ENCODE measurements around the gene GRK5.

Gene GRK5

DNA sequence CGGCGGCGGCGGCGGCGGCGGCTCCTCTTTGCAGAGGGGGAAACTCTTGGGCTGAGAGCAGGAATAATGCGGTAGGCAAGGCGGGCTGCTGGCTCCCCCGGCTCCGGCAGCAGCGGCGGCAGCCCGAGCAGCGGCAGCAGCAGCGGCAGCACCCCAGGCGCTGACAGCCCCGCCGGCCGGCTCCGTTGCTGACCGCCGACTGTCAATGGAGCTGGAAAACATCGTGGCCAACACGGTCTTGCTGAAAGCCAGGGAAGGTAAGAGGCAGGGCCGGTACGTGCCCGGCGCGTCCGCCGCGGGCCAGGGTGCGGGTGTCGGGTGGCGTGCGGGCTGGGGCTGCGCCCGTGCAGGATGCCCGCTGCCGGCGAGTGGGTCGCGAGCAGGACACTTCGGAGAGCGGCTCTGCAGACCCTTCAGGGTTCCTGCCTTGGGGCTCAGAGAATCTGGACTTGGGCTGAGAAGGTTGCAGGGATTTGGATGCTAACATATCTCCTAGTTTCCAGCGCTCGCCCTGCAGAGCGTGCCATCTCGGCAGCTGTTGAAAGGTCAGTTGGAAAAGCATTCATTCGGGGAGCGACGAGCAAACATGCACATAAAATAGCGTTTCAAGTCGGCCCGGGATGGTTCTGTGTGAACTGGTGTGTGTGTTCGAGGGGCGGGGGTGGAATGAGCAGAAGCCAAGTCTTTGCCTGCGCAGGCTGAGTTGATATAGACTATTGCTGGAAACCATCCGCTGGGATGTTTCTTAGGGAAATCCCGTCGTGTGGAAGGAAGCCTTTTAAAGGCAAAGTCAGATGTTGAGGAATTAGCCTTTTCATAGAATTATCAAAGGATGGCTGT is 562 bp downstream of the GRK5 start:
- TF ChIP-seq, protein P1, sequence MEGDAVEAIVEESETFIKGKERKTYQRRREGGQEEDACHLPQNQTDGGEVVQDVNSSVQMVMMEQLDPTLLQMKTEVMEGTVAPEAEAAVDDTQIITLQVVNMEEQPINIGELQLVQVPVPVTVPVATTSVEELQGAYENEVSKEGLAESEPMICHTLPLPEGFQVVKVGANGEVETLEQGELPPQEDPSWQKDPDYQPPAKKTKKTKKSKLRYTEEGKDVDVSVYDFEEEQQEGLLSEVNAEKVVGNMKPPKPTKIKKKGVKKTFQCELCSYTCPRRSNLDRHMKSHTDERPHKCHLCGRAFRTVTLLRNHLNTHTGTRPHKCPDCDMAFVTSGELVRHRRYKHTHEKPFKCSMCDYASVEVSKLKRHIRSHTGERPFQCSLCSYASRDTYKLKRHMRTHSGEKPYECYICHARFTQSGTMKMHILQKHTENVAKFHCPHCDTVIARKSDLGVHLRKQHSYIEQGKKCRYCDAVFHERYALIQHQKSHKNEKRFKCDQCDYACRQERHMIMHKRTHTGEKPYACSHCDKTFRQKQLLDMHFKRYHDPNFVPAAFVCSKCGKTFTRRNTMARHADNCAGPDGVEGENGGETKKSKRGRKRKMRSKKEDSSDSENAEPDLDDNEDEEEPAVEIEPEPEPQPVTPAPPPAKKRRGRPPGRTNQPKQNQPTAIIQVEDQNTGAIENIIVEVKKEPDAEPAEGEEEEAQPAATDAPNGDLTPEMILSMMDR (conservative IDR thresholded peaks at IDR 0.05; ENCODE audit: low read depth, low read length), result no peak
- peak overlapping the region; percentile 90 for H3K4me3 ChIP-seq (ENCODE audit: low read depth, low read length)
- DNase-seq (ENCODE audit: low read depth), result peak; percentile 72

DNA sequence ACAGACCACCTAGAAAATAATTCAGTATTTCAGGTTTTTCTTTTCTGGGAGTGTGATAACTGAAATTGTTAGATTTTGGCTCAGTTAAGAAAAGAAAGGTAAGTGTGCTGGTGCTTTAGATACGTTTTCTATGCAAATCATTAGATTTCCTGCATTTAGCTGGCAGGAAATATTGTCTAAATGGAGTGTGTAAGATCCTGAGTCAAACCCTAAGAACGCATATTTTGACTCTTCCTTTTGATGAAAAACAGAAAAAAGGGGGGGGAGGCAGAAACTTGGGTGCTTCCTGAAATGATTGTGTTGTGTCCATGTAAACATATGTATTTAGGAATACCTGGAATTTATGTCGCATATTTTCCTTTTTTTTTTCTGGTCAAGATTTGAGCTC is 1.2 kb downstream of the GRK5 start:
- TF ChIP-seq, protein P1 (conservative IDR thresholded peaks at IDR 0.05; ENCODE audit: low read depth, low read length), result no peak
- H3K4me3 ChIP-seq (ENCODE audit: low read depth, low read length), result peak overlapping the region; percentile 90
- DNase-seq (ENCODE audit: low read depth), result peak; percentile 37

DNA sequence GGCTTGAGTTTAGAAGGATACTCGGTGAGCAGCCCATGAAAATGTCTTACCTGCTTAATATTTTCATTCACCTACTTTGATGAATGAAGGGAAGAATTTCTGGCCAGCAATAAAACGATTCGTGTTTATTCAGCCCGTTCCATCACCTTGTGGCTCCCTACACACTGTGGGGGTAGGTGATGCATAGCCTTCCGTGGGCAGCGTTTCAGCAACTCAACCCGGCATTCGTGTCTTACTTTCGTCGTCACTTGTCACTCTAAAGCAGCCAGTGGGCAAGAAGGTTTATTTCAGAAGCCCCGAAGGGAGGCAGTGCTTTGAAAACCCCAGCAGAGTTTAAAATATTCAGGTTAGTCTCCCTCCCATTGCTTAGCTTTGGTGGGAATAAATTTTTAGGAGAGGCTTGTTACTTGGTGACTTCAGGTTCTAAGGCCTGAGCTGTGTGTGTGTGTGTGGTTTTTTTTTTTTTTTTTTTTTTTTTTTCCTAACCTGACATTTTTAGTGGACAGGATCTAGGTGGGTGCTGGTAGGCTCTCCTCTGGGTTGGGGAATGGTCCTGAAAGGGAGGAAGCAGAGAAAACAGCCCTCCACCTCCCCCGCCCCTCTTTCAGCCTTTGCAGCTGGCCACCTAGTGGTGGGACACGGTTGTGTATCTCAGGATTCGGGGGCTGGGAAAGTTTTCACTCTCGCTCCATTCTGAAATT is 1.8 kb downstream of the GRK5 start:
- H3K4me3 ChIP-seq (ENCODE audit: low read depth, low read length), result peak overlapping the region; percentile 90
- peak; percentile 88 for DNase-seq (ENCODE audit: low read depth)
- TF ChIP-seq, protein P1 (conservative IDR thresholded peaks at IDR 0.05; ENCODE audit: low read depth, low read length), result peak; percentile 92

DNA sequence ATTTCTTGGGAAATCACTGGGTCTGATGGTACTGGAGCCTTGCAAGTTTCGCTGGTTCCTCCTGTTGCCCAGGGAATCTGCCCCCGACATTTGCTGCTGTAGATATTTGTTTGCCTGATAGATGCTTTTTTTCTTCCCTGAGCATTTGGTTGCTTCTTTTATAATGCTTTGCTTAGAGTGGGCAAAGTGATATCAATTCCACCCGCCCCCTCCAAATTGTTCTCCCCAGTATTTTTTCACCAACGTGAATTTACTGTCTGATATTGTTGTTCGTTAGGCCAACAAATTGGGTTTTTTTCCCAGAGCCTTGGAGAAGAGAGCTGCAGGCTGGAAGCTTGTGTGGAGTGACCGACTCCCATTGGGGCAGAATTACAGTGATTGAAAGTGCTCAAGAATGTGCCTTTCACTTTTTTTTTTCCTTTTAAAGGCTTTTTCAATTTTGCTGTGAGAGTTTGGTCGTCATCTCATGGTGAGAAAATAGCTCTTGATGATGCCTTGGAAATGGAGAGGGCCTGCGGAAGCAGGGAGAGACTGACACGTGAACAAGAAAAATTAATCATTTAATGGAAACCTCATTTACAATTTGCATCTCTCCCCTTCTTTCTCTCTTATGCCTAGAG is 2.5 kb downstream of the GRK5 start:
- DNase-seq (ENCODE audit: low read depth), result peak; percentile 58
- TF ChIP-seq, protein P1 (conservative IDR thresholded peaks at IDR 0.05; ENCODE audit: low read depth, low read length), result no peak
- H3K4me3 ChIP-seq (ENCODE audit: low read depth, low read length), result peak overlapping the region; percentile 90

DNA sequence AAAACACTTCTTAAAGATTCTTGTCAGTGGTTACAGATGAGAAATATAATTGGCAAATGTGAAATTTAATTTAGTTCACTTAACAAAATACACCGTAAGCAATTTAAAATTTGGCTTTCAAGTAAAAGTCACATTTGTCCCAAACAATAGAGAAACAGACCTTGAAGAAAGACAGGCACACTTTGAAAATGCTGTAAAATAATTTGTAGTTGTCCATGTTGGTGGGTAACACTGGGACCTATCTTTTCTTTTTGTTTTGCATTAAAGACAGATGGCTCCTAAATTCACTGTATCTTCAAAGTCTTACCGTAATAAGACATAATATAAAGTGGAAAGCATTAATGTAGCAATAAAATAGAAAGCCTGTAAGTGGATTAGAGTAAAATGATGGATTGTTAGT is 3.3 kb downstream of the GRK5 start:
- DNase-seq (ENCODE audit: low read depth), result no peak
- TF ChIP-seq, protein P1 (conservative IDR thresholded peaks at IDR 0.05; ENCODE audit: low read depth, low read length), result no peak
- no peak overlapping the region for H3K4me3 ChIP-seq (ENCODE audit: low read depth, low read length)

DNA sequence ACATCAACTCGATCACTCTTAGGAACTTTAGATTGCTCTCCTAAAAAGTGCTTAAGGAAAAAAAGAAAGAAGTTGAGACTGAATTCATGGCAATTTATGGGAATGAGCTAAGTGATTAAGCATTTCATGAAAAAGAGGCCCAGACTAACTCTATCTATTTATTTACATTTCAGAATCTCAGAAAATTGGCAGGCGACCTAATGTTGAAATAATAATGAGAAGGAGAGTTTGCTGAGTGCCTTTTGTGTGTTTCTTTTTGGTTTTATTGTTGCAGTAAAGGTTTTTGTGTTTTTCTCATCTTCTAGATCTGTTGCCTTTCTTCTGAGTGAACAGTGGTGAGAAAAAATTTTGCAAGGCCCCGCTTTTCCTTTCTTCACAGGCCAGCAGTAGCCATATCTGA is 3.8 kb downstream of the GRK5 start:
- H3K4me3 ChIP-seq (ENCODE audit: low read depth, low read length), result no peak overlapping the region
- TF ChIP-seq, protein P1 (conservative IDR thresholded peaks at IDR 0.05; ENCODE audit: low read depth, low read length), result no peak
- DNase-seq (ENCODE audit: low read depth), result peak; percentile 87

All from choroid plexus epithelial cell (primary cell).